Prostate gland (tissue), 2 donors: Measurements from ENCODE around the gene SMIM21. TPM values are rescaled to one million over a fixed set of nuclear protein-coding genes. Genes with fewer than 3 reads are reported as not detected.

Experiments
- DNase-seq: peaks from one replicate; pipeline ENCODE4 v3.0.0-alpha.2; 2019; ENCODE audit warnings: low spot score
- H3K27ac ChIP-seq, 2 donors: fragments of 200-600 bp; sonication (generic); 2 replicates each; pipeline ENCODE4 v1.5.1; 2017 to 2019
- H3K27me3 ChIP-seq: fragments of 200-600 bp; sonication (generic); replicated peaks from 2 replicates; pipeline ENCODE4 v1.5.1; 2019; ENCODE audit not compliant: insufficient read depth
- H3K36me3 ChIP-seq, 2 donors: fragments of 200-600 bp; sonication (generic); 1 replicate in 1 of 2; 2 replicates in 1 of 2; pipeline versions ENCODE4 v1.5.1 to v1.8.1; 2017 to 2019
- H3K4me1 ChIP-seq: fragments of 200-600 bp; sonication (generic); replicated peaks from 2 replicates; pipeline ENCODE4 v1.5.1; 2019
- H3K4me3 ChIP-seq, 2 donors: fragments of 200-600 bp; sonication (generic); 2 replicates each; pipeline ENCODE4 v1.5.1; 2017 to 2019
- H3K9me3 ChIP-seq: fragments of 200-600 bp; sonication (generic); 2 replicates; pipeline ENCODE4 v1.5.1; 2017
- POLR2A ChIP-seq: fragments of 450-650 bp; IDR thresholded peaks from one replicate; pipeline ENCODE4 v1.6.1; 2016; ENCODE audit warnings: antibody characterized with exemption, mild to moderate bottlenecking
- POLR2AphosphoS5 ChIP-seq: sonication (generic); formaldehyde crosslinking; IDR thresholded peaks from one replicate; pipeline ENCODE4 v1.6.1; 2017; ENCODE audit warnings: antibody characterized with exemption
- WGBS: methylation state at CpG from one replicate; pipeline ENCODE4 v1.1.5; 2018; 5-methylcytosine and 5-hydroxymethylcytosine counted together
- intact Hi-C: fragments of 100-400 bp; cut with DNase I; formaldehyde crosslinking; loops from one replicate; pipeline ENCODE4 v1.14.2; 2022
- total RNA-seq, 2 donors: library from RNA; depleted of rRNA; stranded (reverse); fragments of >200 nt; gene quantifications; one replicate each; pipeline ENCODE4 v1.1.0, GENCODE V29; 2016
- TF ChIP-seq, protein P1 (sequence below), 4 experiments: fragments of 200-600 bp in 2 of 4; fragments of 450-650 bp in 2 of 4; sonication (generic) in 2 of 4; IDR thresholded peaks; 1 replicate in 3 of 4; 2 replicates in 1 of 4; pipeline ENCODE4 v1.5.1; 2016 to 2019; ENCODE audit warnings: antibody characterized with exemption in 4 of 4, mild to moderate bottlenecking in 2 of 4, moderate library complexity in 2 of 4

The SMIM21 gene
- total RNA-seq, 2 donors from 2014 or later: 0.51 TPM; not detected in 1

GRCh38 chr18:75392226-75392578, 35.3 kb downstream of the SMIM21 start:
- no peak overlapping the region for H3K27ac ChIP-seq
- no peaks in the 10 kb centered on the region for H3K9me3 ChIP-seq
- intact Hi-C loops: no loop called here
- TF ChIP-seq POLR2A: no peak
- no peaks in the 10 kb centered on the region for H3K4me1 ChIP-seq
- no peaks in the 10 kb centered on the region for H3K36me3 ChIP-seq
- H3K4me3 ChIP-seq: no peak overlapping the region
- DNase-seq: no peak
- WGBS: 89% methylated on average over 10 of the region's 10 CpGs
- no peaks in the 10 kb centered on the region for H3K27me3 ChIP-seq

- H3K4me1 ChIP-seq: no peaks in the 10 kb centered on the region
- H3K27me3 ChIP-seq: no peaks in the 10 kb centered on the region
- intact Hi-C loops: no loop called here
- WGBS: 71% methylated on average over 21 of the region's 21 CpGs
- H3K27ac ChIP-seq: no peak overlapping the region
- H3K36me3 ChIP-seq: no peaks in the 10 kb centered on the region
- TF ChIP-seq, protein P1, sequence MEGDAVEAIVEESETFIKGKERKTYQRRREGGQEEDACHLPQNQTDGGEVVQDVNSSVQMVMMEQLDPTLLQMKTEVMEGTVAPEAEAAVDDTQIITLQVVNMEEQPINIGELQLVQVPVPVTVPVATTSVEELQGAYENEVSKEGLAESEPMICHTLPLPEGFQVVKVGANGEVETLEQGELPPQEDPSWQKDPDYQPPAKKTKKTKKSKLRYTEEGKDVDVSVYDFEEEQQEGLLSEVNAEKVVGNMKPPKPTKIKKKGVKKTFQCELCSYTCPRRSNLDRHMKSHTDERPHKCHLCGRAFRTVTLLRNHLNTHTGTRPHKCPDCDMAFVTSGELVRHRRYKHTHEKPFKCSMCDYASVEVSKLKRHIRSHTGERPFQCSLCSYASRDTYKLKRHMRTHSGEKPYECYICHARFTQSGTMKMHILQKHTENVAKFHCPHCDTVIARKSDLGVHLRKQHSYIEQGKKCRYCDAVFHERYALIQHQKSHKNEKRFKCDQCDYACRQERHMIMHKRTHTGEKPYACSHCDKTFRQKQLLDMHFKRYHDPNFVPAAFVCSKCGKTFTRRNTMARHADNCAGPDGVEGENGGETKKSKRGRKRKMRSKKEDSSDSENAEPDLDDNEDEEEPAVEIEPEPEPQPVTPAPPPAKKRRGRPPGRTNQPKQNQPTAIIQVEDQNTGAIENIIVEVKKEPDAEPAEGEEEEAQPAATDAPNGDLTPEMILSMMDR (IDR thresholded peaks at IDR 0.05): no peak
- no peak for TF ChIP-seq POLR2AphosphoS5
- no peak for TF ChIP-seq POLR2A
- no peaks in the 10 kb centered on the region for H3K9me3 ChIP-seq
- H3K4me3 ChIP-seq: no peak overlapping the region
- DNase-seq: no peak
Observed at GRCh38 chr18:75391279-75392225, 36.0 kb downstream of the SMIM21 start.

DNA sequence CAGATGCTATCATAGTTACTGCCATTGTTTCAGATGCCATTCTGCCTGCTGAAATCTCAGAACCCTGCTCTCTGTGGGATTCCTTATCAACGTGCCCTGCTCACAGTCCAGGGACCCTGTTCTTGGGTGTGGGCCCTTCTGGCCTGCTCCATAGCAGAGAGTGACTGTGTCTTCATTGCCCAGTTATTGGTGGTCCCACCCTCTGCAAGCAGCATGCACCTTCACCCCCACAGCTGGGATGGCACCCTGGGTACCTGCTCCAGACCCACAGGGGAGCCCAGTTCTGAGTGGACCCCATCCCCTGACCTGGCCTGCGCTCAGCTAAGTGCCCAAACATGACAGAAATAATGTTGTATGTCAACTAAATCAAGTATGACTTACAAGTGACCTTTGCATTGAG, 36.6 kb downstream of the SMIM21 start:
- intact Hi-C loops: no loop called here
- no peaks in the 10 kb centered on the region for H3K4me1 ChIP-seq
- H3K36me3 ChIP-seq: no peaks in the 10 kb centered on the region
- H3K4me3 ChIP-seq: no peak overlapping the region
- 94% methylated on average over 2 of the region's 2 CpGs for WGBS
- DNase-seq: no peak
- TF ChIP-seq POLR2AphosphoS5: no peak
- no peak for TF ChIP-seq POLR2A
- TF ChIP-seq, protein P1 (IDR thresholded peaks at IDR 0.05): no peak
- no peaks in the 10 kb centered on the region for H3K27me3 ChIP-seq
- H3K27ac ChIP-seq: no peak overlapping the region
- H3K9me3 ChIP-seq: no peaks in the 10 kb centered on the region

- intact Hi-C loops: no loop called here
- WGBS: 74% methylated on average over 4 of the region's 4 CpGs
Observed at GRCh38 chr18:75384144-75384543, 43.4 kb downstream of the SMIM21 start.

More at GRCh38 chr18:75384144-75384543, 43.4 kb downstream of the SMIM21 start:
- no peak overlapping the region for H3K4me3 ChIP-seq
- H3K27ac ChIP-seq: no peak overlapping the region
- H3K4me1 ChIP-seq: no peaks in the 10 kb centered on the region
- H3K27me3 ChIP-seq: no peaks in the 10 kb centered on the region
- H3K36me3 ChIP-seq: no peaks in the 10 kb centered on the region
- no peaks in the 10 kb centered on the region for H3K9me3 ChIP-seq
- TF ChIP-seq, protein P1 (IDR thresholded peaks at IDR 0.05): no peak
- no peak for TF ChIP-seq POLR2A
- TF ChIP-seq POLR2AphosphoS5: no peak
- DNase-seq: no peak
